NK-92 treated with Interleukin-12 subunit alpha and Interleukin-12 subunit beta, amount 100 ng/mL, for 24 hours (cell line): ENCODE results near the gene GPR61.

ENCODE experiments used
- DNase-seq: peaks from one replicate; lab custom pipeline; 2025; lab: John Stamatoyannopoulos, UW

The GPR61 gene, protein sequence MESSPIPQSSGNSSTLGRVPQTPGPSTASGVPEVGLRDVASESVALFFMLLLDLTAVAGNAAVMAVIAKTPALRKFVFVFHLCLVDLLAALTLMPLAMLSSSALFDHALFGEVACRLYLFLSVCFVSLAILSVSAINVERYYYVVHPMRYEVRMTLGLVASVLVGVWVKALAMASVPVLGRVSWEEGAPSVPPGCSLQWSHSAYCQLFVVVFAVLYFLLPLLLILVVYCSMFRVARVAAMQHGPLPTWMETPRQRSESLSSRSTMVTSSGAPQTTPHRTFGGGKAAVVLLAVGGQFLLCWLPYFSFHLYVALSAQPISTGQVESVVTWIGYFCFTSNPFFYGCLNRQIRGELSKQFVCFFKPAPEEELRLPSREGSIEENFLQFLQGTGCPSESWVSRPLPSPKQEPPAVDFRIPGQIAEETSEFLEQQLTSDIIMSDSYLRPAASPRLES

DNA sequence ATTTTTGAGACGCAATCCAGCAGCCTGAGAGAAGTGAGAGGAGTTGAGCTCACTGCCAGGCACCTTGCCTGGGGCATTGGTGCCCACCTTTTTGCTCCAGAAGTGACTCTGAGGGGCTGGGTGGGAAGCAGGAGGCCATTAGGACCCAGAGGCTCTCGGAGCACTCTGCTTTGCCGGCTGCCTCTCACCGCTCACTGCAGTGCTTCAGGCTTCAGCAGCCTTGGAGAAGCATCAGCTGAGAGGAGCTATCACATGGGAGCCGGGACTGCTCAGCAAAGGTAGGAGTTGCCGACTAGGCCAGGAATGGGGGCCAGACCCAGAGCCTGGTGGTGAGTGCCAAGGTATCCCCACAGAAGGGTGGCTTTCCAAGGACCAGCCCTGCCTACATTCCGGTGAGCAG is at the start of gene GPR61:
Gene GPR61, plus strand, starts transcription at position 197 of the 400 bp plus-strand sequence. CDS start 3,151 bp downstream, outside the sequence.
- no peak for DNase-seq

DNA sequence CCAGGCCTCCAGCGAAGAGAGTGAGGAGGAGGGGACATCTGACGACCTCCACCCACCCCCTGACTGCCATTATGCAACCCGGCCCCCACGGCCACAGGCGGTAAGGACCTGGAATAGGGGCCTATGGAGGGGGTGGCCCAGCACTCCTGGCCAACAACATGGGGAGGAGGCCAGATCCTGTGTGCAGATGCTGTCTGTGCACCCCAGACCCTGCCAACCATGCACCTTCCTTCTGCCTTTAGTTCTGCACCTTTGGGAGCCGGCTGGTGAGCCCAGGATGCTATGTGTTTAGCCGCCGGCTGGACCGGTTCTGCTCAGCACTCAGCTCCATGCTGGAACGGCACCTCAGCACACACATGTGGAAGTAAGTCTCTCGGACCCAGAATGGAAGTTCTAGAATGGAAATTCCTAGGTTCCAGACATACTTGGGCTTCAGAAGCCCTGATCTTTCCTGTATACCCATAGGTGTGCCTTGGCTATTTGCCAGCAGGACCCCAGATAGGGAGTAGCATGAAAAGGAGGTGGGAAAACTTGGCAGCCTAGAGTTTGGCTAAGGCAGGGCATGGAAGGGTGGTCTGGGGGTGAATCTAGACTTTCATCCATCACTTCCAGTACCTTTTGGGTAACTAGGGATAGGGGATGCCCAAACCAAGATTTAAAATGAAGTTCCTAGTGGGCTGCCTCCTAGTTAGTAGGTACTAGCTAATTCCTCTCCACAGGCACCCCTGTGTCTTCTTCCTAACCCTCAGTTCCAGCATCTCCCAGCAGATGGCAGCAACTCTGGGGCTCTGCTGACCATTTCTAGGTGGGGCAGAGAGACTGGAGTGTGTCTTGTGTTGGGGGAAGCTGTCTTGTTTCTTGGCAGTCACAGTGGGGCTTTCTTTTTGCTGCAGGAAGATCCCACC is 49.4 kb upstream of the GPR61 start:
- DNase-seq = peak; percentile 17

DNA sequence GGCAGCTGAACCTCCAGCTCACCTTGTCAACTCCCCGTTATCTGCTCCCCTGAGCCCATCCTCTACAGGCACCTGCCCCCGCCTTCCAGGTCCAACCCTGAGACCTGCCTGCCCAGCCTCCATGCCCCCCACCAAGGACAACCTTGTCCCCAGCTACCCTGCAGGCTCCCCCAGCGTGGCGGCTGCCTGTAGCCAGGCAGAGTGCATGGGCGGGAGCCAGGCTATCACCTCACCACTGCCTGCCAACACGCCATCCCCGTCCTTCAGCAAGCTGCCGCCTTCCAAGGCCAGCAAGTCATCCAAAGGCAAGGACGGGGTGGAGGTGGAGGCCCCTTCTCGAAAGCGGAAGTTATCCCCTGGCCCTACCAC is 48.8 kb upstream of the GPR61 start:
- DNase-seq = no peak

DNA sequence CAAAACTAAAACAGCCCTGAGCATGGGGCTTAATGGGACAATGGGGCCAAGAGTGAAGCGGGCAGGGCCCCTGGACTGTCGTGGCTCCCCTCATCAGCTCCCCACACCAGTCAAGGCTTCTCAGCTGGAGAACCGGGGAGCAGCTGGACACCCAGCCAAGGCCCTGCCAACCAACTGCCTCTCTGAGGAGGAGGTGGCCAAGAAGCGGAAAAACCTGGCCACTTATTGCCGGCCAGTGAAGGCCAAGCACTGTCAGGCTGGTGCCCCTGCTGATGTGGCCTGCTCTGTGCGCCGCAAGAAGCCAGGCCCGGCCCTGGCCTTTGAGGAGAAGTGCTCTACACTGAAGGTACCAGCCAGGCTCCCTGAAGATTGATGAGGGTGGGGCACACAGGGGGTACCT is 48.3 kb upstream of the GPR61 start:
- DNase-seq = no peak

DNA sequence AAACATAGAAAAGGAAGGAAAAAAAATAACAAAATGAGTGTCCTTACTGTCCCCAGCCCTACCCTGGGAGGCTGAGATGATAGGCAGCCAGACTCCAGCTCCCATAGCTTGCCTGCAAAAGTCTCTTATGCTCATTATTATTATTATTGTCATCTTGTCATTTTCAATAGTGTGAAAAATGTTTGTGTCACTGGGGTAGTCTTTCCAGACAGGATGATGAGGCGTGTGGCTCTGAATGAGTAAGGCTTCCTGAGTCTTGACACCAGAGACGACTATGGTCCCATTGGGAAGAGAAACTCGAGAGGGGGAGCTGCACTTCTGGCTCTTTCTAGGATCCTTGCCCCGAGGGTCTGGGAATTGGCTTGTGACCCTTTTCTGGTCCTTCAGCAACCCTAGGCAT is 46.9 kb upstream of the GPR61 start:
- DNase-seq = no peak

DNA sequence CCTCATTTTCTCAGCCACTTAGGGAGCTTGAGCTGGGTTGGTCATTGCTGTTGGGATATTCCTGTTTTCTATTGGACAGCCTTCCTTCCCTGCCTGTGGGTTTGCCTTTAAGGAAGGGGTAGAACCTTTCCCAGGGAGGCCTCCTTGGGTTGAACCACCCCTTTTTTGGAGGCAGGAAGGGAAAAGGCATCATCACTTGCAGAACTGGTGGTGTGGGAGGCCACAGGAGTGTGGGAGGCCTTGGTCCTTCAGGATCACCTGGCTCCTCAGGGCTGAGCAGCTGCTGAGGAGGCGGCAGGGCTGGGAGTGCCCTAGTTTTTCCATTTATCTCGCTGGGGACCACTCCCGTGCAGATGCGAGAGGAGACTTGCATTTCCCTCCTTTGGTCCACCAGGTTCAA is 46.4 kb upstream of the GPR61 start:
- no peak for DNase-seq

DNA sequence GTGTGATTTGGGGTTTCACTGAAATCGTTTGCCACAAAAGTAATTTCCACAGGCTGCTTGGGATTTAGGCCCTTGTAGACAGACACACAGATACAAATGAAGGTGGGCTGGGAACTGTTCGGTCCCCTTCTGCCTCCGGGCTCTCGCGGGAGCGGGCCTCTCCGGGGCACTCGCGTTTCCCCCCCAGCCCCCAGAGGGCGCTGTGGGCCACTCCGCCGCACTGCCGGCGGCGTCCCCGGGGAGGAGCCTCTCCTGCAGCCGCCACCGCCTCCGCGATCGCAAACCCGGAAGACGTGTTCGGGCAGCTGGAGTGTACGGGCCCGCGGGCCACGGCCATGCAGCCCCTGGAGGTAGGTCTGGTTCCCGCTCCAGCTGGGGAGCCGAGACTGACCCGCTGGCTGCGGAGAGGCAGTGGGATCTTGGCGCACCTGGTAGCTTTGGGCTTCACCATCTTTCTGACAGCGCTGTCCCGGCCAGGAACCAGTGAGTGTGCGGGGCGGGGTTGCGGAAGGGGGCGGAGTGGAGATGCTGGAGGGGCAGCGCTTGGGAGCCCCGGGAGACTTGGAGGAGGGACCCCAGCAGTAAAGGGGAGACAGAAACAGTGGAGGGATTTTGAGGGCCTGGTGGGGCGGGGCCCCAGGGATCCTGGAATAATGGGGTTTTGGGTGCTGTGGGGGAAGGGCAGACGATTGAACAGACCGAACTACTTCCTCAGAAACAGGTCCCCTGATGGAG is 45.7 kb upstream of the GPR61 start, which contains the start of gene CYB561D1:
Gene CYB561D1, plus strand, starts transcription at position 290 of the 735 bp plus-strand sequence. Its CDS starts 46 bp downstream, at position 336.
- DNase-seq = peak; percentile 83

DNA sequence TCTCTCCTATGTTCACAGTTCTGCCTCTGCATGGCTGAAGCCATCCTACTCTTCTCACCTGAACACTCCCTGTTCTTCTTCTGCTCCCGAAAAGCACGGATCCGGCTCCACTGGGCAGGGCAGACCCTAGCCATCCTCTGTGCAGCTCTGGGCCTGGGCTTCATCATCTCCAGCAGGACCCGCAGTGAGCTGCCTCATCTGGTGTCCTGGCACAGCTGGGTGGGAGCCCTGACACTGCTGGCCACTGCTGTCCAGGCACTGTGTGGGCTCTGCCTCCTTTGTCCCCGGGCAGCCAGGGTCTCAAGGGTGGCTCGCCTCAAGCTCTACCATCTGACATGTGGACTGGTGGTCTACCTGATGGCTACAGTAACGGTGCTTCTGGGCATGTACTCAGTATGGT is 43.9 kb upstream of the GPR61 start:
- DNase-seq = no peak

DNA sequence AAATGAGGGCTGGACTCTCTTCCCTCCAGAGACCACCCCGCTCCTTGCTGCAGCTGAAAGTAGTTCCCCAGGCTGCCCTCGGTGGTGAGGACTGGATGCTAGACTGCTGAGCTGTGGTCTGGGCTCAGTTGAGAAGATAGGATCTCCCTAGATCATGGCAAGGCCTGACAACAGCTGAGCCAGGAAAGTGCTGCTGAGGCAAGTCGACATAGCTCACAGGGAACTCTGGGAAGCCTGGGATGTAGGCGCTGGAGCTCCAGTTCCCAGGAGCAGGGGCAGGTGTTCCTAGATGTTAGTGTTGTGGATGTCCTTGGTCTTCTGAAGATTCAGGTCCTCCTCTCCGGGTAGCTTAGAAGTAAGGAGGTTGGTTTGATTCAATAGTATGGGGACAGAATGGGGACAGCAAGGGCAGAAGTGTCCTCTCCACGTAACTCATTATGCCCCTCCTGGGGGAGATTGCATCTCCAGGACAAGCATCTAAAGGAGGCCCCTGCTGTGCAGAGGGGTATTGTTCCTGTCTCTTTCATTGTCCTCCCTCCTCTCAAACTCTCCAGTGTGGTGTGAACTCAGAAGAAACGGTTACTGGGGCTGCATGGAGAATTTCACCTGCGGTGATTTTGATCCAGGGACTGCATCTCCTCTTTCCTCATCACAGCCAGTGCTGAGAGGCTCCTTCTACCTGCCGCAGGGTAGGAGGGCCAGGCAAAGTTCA is 42.1 kb upstream of the GPR61 start:
- no peak for DNase-seq

DNA sequence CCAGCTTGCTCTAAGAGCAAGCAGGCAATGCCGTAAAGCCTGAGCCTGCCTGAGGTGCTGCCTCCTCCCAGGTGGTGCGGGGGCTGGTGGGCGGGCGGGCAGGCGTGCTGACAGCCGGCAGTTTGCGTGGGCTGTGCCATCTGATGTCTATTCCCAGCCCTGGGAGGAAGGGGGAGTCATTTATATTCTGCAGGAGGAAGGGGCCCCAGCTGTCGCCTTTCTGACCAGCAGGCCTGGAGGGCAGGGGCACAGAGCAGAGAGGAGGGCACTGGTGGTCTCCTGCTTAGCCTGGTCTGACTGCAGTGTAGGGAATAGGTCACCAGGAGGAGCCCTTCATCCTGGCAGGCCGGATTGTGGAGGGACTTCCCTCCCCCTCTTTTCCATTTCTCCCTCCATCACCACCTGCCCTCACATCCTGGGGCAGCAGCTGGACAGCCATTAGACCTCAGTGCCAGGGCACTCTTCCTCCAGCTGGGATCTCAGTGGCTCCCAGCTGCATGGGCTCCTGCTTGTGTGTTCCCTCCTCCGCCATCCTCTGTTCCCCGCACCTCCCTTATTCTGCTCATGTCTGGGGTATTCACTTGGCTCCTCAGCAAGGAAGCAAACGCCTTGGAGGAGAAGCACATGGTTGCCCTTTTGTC is 41.4 kb upstream of the GPR61 start:
- no peak for DNase-seq

DNA sequence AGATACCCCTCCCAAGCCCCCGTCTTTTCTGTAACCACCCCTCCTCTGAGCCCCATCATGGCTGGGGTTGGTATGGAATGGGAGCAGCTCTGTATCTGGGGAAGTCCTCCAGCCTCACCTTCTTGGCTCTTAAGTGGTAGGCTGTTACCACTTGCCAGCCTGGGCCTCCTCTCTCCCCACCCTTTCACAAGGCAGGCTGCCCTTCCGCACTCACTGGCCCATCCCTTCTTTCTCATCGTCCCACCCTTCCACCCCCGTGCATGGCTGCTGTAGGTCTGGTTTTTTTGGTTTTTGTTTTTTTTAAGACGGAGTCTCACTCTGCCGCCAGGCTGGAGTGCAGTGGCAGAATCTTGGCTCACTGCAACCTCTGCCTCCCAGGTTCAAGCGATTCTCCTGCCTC is 40.6 kb upstream of the GPR61 start:
- no peak for DNase-seq

DNA sequence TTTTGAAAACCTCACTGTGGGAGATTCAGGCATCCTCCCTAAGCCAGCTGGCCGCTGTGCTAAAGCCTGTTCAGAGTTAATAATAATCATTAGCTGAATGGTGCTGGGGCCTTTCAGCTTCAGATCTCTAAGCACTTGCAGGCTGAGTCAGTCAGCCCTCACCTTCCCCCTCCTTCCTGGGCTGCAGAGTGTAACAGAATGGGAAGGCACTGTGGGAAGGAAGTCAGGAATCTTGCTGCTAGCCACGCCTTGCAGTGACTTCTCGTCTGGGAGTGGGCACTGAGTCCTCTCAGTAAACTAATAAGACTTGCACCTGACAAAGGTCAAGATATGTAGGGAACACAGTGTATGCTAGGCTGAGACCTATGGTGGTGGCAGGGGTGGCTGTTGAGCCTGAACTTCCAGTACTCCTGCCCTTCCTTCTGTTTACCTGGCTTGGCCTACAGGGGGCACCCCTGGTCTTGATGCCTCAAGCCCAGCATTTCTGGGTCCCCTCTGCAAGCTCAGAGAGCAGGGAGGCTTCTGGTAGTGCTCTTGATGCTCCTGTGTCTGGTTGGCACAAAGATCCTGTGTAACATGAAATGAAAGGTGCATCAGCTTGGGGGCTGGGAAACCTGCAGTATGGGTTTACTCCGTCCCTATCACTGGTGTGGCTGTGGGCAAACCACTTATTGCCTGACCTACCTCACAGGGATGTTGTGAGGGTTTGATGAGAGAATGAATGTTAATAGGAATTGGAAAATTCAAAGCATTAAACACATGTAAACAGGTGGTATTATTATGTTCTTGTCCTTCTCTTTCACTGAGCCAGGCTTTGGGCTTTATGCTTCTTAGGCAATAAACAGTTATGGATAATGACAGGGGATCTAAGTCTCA is 39.8 kb upstream of the GPR61 start:
- no peak for DNase-seq

DNA sequence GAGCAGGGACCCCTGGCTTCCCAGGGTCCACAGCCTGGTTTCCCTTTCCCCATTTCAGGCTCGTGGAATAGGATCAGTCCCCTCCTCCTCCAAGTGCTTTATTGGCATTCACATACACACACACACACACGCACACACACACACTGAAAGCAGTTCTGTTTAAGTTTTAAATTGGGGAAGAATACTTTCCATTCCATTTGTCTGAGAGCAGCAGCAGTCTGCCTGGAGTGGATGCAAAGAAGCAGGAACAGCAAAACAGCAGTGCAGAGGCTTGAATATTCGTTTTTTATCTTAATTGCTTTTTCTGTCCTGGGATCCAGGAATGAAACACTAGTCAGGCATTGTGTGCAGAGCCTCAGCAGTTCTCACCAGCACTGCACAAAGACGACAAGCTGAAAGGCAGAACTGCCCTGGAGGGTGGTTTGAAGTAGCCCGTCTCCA is 38.7 kb upstream of the GPR61 start:
- DNase-seq = no peak

DNA sequence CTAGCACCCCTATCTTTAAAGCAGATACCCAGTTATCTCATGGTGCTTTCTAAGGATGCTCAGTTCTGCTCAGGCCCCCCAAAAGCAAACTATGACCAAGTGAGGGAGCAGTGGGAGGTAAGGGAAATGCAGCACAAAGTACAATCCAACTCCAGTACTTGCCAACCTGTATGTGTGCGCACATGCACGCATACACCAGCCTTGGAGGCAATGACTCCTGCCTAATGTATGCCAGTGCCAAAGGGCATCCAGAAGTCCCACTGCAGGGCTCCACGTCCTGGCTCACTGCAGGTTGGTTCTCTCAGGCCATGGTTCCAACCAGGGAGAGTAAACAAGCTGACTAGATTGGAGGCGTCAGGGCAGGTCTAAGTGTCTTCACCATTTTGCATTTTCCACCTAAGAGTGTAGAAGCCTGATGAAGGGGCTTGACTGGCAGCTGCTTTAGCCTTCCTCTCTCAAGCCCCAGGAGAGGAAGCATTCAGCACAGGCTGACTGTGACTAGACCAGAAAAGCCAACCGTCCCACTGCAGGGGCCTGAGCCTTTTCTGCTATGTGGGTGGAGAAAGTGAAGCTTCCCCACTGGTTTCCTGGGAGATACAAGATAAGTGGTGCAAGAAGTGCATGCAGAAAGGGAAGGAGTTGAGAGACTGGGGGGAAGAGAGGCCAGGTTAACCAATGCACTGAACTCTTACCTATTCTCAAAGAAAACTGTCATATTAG is 37.9 kb upstream of the GPR61 start:
- no peak for DNase-seq

DNA sequence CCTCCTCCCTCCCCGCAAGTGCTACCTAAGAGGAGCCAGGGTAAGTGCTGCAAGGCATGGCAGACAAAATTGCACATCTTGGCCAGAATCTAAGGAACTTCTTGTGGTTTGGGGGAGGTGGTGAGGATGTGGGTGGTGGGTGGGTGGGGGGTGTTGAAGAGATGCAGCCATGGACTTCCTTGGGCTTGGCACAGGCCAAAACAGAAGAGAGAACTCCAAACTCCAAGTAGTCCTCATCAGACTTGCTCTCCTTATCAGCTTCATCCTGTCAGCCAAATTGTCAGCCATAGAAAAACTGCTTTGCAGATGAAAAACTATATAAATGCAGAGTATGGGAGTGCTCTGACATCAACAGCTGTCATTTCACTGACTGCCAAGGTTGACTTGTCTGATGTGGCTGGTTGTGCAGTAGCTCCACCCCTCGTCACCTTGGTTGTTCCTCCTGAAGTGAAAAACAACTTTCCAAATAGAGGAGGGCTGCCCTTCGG is 37.3 kb upstream of the GPR61 start:
- DNase-seq = no peak

DNA sequence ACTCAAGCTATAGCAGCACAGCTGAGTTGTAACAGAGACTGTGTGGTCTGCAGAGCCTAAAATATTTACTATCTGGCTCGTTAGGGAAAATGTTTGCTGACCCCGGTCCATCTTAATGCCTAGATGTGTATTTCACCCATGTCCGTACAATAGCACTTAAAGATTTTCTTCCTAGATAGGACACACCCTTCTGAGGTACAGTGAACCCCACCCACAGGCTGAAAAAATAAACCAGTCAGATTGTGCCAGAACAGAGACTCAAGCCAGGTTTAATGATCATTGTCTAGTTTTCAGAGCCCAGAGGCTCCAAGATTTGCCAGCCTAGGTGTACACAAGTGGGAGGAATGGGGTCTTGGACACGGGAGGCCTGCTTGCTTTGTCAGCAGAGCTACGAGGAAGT is 35.7 kb upstream of the GPR61 start:
- DNase-seq = no peak

DNA sequence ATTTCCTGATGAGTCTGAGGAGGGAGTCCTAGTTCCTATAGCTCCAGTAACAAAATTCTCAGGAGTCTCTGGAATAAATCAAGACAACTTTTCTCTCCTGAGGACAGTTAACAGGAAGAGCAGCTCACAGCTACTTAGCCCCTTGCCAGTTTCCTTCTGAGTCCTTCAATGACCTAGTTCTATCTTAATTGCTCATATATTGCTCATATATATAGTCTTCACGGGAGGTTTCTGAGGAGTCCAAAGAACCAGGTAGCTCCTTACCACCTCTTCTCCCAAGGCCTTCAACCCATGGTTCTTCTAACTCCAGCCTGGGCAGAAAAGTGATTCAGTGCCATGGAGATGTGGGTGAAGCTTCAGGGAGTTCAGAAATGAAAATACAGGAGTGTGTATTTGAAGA is 34.7 kb upstream of the GPR61 start:
- no peak for DNase-seq

DNA sequence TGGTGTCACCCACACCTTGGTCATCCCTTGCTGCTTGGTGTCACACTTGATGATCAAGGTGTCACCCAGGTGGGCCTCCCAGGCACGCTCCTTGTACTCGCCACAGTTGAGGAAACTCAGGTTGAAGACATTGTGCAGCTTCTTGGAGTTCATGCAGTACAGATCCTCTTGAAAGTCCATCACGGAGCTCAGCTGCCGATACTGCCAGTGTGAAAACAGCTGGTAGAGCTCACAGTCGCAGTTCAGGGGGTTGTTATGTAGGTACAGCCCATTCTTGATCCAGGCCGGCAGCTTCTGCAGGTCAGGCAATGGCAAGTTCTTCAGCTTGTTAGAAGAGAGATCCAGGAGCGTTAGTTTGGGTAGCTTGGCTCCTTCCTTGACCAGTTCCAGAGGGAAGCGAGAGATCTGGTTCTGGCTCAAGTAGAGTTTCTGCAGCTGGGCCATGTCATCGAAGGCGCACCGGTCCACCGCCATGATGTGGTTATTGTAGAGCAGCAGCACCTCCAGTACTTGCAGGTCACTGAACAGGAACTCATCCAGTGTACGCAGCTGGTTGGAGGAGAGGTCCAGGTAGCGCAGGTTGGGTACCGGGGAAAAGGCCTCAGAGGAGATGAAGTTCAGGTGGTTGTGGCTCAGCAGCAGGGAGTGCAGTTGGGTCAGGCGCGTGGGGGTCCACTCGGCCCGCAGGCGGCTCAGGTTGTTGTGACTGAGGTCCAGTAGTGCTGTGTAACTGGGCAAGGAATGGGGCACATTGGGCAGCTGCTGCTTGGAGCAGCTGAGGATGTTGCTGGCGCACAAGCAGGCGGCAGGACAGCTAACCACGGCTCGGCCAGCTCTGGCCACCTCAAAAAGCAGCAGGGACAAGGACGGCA is 31.4 kb upstream of the GPR61 start:
- DNase-seq = no peak
